NCI-H1092 (cell line): Measurements from ENCODE around the gene CABP7.
"Not testable (repeated sequence)": the region's sequence is repeated elsewhere in the genome, so short reads cannot be mapped to it uniquely, and the experiment has no call there.

ENCODE experiments used
- DNase-seq: peaks from one replicate; lab custom pipeline; 2025; lab: John Stamatoyannopoulos, UW

CABP7 gene

DNA sequence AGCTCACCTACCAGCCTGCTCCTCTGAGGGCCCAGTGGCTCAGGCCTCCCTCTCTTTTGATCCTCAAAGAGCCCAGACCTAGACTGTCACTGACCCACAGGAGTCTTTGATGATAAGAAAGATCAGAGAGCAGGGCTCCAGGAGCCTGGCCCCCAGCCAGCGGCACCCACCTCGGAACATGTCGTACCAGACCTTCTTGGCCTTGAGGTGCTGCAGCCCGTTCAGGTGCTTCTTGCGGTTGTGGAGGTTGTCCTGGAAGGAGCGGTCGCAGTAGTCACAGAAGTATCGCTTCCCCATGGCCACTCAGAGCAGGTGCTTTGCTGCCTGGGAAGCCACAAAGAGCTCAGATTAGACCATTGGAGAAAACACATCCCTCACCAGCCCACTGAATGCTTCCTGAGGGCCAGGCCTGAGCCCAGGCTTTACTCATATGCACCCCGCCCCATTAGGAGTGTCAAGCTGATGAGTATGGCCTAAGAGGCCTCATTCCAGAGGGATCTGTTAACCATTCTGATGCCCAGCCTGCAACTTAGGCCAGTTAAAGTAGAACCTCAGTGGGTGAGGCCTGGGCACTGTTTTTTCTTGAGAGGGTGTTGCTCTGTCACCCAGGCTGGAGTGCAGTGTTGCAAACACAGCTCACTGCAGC lies 28.6 kb downstream of the CABP7 start:
- no peak for DNase-seq

DNA sequence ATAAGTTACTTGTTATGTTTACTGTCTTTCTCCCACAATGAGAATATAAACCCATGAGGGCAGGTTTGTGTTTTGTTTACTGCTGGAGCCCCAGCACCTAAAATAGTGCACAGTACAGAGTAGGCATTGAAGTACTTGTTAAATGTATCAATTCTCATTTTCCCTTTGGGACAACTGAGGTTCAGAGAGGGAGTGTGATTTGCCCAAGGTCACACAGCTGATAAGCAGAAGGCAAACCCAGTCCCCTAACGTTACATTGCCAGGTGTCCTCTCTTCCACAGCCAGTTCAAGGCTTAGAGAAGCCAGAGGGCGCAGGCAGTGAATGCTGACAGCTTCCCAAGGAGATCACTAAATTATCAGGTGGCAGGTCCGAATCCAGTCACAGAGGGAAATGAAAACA lies 30.2 kb downstream of the CABP7 start:
- no peak for DNase-seq

DNA sequence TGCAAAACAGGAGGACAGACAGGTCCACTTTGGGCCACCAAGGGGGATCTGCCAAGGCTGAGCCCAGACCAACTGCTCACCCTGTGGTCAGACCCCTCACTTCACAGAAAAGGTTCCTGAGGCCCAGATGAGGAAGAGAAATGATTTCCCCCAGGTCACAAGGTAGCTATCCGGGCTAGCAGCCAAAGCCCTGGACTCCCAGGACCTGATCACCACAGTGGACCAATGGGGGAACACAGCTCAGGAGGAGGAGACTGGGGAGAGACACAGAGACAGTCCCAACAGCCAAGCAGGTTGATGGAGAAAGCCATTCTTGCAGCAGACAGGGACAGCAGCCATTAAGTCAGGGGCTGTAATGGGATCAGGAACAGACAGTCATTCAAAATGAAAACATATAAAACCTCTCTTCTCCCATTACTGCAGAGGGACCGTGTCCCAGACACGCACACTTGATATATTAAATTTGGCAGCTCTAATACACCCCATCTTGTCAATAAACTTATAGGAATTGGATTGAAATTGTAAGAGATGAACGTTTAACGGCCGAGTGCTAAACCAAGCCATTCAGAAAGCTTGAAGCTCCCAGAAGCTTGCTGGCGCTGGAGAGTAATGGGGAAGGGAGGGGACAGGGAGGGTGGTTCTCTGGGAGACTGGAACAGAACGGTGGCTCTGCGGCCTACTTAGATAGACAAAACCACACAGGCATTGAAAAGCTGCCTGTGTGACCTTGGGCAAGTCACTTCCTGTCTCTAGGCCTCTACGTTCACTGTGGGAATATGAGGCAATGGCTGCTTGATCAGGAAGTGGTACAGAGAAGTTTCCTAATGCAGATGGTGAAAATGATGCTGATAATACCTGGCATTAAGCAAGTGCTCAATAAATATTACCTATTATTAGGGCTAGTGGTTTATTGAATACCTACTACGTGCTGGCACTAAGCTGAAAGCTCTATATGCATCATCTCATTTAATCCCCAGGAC lies 31.0 kb downstream of the CABP7 start:
- DNase-seq: no peak

DNA sequence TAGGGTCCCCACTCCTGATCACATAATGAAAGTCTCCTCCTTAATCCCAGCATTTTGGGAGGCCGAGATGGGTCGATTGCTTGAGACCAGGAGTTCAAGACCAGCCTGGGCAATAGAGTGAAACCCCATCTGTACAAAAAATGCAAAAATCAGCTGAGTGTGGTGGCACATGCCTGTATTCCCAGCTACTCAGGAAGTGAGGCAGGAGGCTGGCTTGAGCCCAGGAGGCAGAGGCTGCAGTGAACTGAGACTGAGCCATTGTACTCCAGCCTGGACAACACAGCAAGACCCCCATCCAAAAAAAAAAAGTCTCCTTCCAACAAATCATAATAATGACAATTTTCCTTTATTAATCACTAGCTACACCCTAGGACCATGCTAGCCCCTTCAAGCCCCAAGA lies 31.9 kb downstream of the CABP7 start:
- no peak for DNase-seq

DNA sequence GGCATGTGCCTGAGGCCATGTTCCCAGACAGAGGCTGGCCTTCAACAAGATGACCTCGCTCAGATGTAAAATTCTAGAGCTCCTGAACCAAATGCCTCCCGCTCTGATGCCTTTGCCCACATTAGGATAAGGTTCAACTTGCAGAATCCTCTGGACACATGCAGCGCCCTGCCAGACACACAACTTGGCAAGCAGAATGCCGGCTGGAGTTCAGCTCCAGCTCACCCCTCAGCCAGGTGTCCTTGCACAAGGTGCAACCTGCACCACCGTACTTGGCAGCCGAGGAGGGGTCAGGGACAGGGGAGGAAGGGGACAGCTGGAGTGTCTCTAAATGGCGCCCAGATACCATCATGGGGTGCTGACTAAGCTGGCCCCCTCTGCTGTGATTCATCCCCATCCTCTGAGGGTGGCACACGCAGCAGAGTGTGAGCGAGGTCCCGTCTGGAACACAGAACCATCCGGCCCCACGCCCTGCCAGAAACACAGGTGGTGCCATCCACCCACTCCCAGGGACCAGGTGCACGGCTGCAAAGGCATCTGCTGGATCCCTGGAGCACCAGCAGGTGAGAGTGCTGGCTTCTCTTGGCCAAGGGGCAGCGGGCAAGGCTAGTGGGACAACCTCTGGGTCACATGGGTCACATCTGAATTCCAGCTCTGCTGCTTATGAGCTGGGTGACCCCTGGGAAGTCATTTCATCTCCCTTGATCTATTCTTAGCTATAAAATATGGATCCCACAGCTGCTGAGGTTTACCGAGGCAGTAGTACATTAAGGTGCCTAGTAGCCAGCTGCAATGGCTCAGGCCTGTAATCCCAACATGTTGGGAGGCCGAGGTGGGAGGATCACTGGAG lies 34.2 kb downstream of the CABP7 start:
- no peak for DNase-seq

DNA sequence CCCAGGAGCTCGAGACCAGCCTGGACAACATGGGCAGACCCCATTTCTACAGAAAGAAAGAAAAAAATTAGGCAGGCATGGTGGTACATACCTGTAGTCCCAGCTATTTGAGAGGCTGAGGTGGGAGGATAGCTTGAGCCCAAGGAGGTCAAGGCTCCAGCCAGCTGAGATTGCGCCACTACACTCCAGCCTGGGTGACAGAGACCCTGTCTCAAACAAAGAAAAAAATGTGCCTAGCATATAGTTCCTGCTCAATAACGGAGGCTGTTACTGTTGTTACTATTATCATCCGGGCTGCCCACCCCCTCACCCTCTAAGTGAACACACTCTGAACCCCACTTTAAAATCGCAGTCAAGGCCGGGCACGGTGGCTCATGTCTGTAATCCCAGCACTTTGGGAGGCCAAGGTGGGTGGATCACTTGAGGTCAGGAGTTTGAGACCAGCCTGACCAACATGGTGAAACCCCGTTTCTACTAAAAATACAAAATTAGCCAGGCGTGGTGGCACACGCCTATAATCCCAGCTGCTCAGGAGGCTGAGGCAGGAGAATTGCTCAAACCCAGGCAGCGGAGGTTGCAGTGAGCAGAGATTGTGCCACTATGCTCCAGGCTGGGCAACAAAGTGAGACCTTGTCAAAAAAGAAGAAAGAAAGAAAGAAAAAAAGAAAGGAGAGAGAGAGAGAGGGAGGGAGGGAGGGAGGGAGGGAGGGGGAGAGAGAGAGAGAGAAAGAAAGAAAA lies 35.0 kb downstream of the CABP7 start:
- not testable (repeated sequence) for DNase-seq

DNA sequence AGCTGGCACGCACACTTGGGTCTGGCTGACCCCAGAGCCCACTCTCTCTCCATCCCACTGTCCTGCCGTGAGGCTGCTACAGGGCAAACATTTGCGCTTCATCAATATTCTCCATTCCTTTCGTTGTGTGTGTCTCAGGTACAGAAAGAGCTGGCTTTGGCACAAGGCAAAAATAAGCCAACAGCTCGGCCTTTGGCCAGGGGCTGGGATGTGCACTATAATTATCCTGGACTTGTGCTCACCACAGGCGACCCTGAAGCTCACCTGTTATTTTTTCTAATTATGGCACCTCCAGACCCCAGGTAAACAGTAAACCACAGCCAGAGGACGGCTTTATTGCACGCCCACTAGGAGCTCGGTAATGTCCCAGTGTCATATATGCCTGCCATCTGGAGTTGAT lies 36.1 kb downstream of the CABP7 start:
- no peak for DNase-seq

DNA sequence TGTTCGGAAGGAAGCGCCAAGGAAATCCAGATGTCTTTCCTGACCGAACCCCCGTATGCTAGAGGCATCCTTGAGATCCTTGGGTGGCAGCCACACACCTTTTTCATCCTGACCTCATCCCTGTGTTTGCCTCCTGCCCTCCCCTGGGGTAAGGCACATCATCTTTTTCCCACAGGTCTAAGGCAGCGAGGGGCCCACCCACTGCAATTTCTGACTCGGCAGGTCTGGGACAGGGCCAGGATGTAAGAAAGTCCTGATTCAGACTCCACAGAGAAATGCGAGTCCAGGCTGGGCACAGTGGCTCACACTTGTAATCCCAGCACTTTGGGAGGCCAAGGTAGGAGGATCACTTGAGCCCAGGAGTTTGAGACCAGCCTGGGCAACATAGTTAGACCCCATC lies 36.5 kb downstream of the CABP7 start:
- DNase-seq: no peak

DNA sequence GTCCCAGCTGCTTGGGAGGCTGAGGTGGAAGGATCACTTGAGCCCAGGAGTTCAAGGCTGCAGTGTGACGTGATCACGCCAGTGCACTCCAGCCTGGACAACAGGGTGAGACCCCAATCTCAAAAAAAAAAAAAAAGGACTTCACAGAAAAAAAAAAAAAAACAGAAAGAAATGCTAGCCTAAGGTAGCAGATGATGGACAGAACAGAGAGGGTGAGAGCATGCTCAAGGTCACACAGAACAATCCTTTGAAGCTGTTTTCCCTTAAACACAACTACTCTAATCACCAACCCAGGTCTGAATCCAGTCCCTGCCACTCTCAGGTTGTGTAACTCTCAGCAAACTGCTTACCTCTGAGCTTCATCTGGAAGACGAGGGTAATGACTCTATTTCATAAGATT lies 37.3 kb downstream of the CABP7 start:
- DNase-seq: no peak

DNA sequence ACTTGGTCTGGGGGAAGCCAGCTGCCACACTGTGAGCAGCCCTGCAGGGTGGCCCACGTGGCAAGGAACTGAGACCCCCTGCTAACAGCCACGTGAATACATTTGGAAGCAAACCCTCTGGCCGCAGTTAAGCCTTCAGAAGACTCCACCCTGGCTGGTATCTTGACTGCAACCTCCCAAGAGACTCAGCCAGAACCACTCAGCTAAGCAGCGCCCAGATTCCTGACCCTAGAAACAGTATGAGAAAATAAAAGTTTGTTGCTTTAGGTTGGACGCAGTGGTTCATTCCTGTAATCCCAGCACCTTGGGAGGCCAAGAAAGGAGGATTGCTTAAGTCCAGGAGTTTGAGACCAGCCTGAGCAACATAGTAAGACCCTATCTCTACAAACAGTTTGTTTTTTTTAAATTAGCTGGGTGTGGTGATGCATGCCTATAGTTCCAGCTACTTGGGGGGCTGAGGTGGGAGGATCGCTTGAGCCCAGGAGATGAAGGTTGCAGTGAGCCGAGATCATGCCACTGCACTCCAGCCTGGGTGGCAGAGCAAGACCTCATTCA lies 38.3 kb downstream of the CABP7 start:
- DNase-seq: no peak

DNA sequence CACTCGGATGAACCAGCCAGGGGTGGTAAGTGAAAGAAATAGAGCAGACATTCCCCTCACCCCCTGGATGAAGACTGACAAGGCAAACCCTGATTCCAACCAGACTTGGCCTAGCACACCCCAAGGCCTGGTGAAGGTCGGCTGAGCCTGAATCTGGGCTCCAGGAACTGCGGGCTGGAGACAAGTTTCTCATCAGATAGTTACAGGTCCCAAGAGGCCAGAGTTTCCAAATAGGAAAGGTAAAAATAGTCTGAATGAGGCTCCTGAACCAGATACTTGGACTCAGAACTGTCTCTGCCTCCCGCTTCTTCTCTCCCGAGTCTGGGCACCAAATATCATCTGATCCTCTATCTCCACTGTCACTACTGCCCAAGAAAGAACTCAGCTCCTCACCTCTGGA lies 39.2 kb downstream of the CABP7 start:
- no peak for DNase-seq

DNA sequence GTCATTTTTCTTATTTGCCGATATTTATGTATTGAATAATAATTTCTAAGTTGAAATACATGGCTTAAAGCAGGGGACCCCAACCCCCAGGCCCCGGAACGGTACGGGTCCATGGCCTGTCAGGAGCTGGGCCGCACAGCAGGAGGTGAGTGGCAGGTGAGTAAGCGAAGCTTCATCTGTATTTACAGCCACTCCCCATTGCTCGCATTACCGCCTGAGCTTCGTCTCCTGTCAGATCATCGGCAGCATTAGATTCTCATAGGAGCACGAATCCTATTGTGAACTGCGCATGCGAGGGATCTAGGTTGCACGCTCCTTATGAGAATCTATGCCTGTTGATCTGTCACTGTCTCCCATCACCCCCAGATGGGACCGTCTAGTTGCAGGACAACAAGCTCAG lies 42.5 kb downstream of the CABP7 start:
- peak; percentile 66 for DNase-seq

DNA sequence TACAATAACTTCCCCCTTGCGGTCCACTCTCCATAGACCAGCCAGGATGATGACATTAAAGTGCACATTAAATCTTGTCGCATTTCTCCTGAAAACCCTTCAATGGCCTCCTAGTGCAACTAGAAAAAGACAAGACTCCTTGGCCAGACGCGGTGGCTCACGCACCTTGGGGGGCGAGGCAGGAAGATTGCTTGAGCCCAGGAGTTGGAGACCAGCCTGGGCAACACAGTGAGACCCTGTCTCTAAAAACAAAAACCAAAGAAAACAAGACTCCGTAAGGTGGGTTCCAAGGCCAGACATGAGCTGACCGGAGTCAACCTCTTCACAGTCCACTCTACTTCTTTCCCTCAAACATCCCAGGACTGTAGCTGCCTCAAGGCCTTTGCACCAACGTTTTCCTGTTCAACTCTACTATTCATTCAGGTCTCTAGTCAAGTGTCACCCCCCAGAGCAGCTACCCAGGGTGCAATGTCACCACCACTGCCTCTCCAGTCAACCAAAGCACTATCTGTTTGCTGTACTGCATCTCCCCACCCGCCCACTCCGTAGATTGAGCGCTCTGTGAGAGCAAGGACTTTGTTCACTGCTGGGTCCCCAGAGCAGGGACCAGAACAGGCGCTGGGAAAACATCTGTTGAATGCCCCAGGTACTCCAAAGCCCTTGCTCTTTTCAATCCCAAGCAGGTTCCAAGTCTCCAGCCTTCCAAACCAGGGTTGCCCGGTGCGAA lies 46.3 kb downstream of the CABP7 start:
- no peak for DNase-seq

DNA sequence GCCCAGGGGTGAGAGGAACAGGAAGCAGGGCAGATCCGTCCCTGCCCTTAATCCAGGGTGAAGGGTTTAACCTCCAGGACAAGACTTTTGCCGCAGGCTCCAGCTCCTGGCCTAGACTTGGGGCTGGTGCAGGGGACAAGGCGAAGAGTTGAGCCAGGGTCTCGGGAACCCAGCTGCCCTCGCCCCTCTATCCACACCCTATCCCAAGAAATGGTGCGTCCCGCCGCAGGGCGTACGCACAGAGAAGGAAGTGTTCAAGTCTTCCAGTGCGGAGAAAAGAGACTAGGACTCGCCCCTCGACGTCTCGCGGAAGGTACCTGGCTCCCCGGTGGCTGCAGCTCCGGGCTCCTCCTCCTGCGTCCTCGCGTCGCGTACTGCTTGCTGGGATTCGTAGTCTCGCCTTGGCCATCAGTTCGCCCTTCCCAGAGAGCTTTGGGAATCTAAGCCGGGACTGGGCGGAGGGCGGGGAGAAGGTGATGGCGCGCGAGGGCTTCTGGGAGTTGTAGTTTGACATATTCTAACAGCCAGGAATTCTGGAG lies 46.9 kb downstream of the CABP7 start, which contains the start of gene ZMAT5:
TSS of gene ZMAT5 (minus strand) at position 376 of the 539 bp plus-strand sequence. CDS start 18,463 bp downstream, outside the sequence.
- peak; percentile 96 for DNase-seq

DNA sequence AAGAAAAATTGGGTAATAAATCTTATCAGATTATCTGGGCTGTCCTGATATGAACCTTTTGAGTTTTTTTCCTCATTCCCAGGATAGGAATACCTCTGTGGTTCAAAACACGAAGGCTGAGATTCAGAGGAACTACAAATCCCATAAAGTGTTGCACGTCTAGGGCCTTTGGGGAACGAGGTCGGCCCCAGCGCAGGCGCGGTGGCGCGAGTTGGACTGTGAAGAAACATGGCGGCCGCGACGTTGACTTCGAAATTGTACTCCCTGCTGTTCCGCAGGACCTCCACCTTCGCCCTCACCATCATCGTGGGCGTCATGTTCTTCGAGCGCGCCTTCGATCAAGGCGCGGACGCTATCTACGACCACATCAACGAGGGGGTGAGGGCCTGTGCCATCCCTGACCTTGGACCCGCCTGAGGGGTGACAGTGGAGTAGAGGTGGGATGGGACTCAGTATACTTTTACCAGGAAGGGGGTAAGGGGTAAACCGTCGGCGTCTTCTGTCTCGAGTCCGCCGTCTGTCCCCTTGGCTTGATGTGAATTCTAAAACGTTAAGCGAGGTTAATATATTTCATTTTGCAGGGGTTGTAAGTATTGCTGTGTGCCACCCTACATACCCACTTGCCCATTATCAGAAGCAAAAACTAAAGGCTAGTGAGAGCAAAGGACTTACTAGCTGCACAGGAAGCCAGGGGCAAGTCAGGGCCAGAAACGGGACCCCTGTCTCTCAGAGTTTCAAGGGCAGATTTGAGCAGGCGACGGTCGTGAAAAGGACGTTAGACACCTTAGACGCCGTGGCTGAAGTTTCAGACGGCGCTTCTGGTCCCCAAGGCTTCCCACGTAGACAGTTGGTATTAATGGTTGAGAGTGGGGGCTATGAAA lies 47.6 kb downstream of the CABP7 start, which contains the start of gene UQCR10:
TSS of gene UQCR10 (plus strand) at position 199 of the 881 bp plus-strand sequence. CDS start at position 229, 30 bp downstream.
- DNase-seq: peak; percentile 90

DNA sequence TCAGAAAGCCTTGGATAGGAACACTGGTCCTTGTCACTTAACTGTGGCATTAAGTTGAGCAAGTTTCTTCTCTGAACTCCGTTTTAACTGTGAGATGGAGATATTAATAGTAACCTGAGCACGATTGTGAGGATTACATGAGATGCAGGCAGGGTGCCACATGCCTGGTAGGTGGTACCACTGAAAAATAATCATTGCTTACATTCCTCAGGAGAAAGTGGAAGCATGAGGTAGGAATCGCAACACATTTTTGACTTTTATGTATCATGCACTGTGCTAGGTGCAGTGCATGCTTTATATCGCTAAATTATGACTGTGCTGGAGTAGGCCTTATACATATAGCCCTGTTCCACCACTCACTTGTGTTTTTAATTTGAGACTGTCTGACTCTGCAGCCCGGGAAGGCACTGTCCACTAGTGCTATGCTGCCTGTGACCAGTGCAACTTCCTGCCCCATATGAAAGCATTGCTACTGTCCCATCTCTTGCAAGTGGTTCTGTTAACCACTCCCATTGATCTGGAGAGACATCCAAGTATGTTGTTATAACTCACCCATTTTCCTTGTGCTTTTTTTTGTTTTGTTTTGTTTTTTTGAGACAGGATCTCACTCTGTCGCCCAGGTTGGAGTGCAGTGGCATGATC lies 48.4 kb downstream of the CABP7 start:
- no peak for DNase-seq

DNA sequence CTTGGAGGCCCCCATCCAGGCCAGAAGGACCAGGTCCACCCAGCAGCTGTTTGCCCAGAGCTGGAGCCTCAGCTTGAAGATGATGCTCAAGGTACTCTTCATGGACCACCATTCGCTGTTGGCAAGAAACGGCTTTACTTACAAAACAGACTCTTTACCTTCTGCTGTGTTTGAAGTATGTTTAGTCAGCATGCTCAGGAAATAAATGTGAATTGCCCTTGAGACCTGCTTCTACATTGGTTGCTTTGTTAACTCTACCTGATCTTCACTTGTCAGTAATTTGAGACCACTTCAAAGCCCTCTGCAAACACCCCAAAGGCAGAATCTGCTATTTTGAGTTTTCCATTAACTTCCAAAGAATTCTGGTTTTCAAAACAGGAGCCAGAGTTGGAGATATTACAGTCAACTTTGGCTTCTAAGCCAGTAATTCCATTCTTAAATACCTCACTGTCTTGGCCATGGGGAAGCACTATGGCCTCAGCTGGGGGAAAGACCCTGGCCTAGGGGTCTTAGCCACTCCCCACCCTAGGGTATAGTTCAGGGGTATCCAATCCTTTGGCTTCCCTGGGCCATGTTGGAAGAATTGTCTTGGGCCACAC lies 50.0 kb downstream of the CABP7 start:
- no peak for DNase-seq

DNA sequence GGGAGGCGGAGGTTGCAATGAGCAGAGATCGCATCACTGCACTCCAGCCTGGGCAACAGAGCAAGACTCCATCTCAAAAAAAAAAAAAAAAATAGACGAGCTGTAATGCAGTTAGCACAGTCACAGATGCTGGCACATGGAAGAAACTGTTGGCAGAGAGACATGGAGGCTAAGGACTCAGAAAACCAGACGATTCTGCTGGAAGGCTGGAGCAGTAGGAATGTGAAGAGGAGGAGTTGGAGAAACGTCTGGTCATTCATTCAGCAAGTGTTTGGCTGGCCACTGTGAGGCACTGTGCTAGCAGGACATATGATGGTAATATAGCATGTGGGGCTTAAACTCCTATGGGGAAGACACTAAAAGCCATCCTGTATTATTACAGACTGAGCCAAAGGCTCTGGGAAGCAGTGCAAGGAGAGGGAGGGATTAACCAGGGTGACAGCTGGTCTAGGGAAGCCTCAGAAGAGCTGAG lies 52.4 kb downstream of the CABP7 start:
- no peak for DNase-seq
